A549 (cell line): ENCODE measurements around the gene CATSPER4. TPM values are rescaled to one million over a fixed set of nuclear protein-coding genes. Genes with fewer than 3 reads are reported as not detected.
A peak's percentile ranks its signal among the peaks of the same experiment; 100 is the strongest.

ENCODE experiments used
- ATAC-seq, 2 experiments: fragments of 200-7000 bp in 1 of 2; fragments of >200 bp in 1 of 2; cut with Nextera tagmentation in 1 of 2; cut with Tn5 transposase in 1 of 2; 3 replicates each; pipeline versions ENCODE4 v1.8.0 to v1.9.1; 2018 to 2020; ENCODE audit warnings: mild to moderate bottlenecking in 1 of 2, moderate library complexity in 1 of 2
- CTCF ChIA-PET: fragments of 300-600 bp; sonication (Branson Sonifier 250); formaldehyde crosslinking; extraction: SDS; loops from one replicate; lab custom pipeline; 2021; ENCODE audit warnings: antibody characterized with exemption, inconsistent platforms; lab: Yijun Ruan, JAX
- POLR2A ChIA-PET: fragments of 350-600 bp; formaldehyde crosslinking; extraction: SDS; loops from one replicate; lab custom pipeline; 2021; ENCODE audit warnings: antibody characterized with exemption, inconsistent platforms; lab: Yijun Ruan, JAX
- DNase-seq, 2 experiments: peaks; one replicate each; pipeline versions ENCODE4 v3.0.0 to v3.0.0-alpha.2; 2011 to 2016; ENCODE audit warnings: low read depth in 1 of 2, low spot score in 1 of 2
- FAIRE-seq: peaks from 2 replicates; lab custom pipeline; 2011; peaks lifted over from hg19 to GRCh38; lab: Jason Lieb, UNC
- H3K27ac ChIP-seq, 2 experiments: fragments of >200 bp; sonication (Bioruptor Twin); formaldehyde crosslinking; 3 replicates each; pipeline ENCODE4 v1.5.1; 2016 to 2017
- H3K4me1 ChIP-seq: fragments of >200 bp; sonication (Bioruptor Twin); formaldehyde crosslinking; 3 replicates; pipeline ENCODE4 v1.6.1; 2016
- H3K4me2 ChIP-seq: fragments of >200 bp; sonication (Bioruptor Twin); formaldehyde crosslinking; 3 replicates; pipeline ENCODE4 v1.6.1; 2016
- H3K4me3 ChIP-seq: fragments of >200 bp; sonication (Bioruptor Twin); formaldehyde crosslinking; 3 replicates; pipeline ENCODE4 v1.5.1; 2016
- H3K9me3 ChIP-seq: fragments of >200 bp; sonication (Bioruptor Twin); formaldehyde crosslinking; 3 replicates; pipeline ENCODE4 v1.6.1; 2016
- CBX8 ChIP-seq: fragments of 200-600 bp; sonication (generic); IDR thresholded peaks from 2 replicates; pipeline ENCODE4 v1.6.1; 2016
- CHD2 ChIP-seq: fragments of 150-350 bp; IDR thresholded peaks from 2 replicates; pipeline ENCODE4 v1.6.1; 2014; ENCODE audit warnings: low read length; ENCODE audit not compliant: partially characterized antibody
- CHD4 ChIP-seq: fragments of 200-600 bp; sonication (generic); IDR thresholded peaks from 2 replicates; pipeline ENCODE4 v1.6.1; 2016; ENCODE audit warnings: antibody characterized with exemption, mild to moderate bottlenecking, borderline replicate concordance
- EHF ChIP-seq: fragments of 250-450 bp; sonication (Bioruptor Pico); IDR thresholded peaks from 2 replicates; pipeline ENCODE4 v1.5.0; 2020; ENCODE audit warnings: mild to moderate bottlenecking
- GATA3 ChIP-seq: IDR thresholded peaks from 2 replicates; pipeline ENCODE4 v1.6.1; 2012; ENCODE audit warnings: borderline replicate concordance
- HEYL ChIP-seq: fragments of 250-450 bp; sonication (Bioruptor Pico); IDR thresholded peaks from 2 replicates; pipeline ENCODE4 v1.8.0; 2021; ENCODE audit warnings: mild to moderate bottlenecking, moderate library complexity
- HMGXB4 ChIP-seq: fragments of 250-450 bp; sonication (Bioruptor Pico); IDR thresholded peaks from 2 replicates; pipeline ENCODE4 v1.5.0; 2021; ENCODE audit warnings: mild to moderate bottlenecking, moderate library complexity, borderline replicate concordance
- HOXB5 ChIP-seq: fragments of 250-450 bp; sonication (Bioruptor Pico); IDR thresholded peaks from 2 replicates; pipeline ENCODE4 v1.5.0; 2020; ENCODE audit warnings: mild to moderate bottlenecking, moderate library complexity
- KDM5A ChIP-seq: fragments of 200-600 bp; sonication (generic); IDR thresholded peaks from 2 replicates; pipeline ENCODE4 v1.6.1; 2016; ENCODE audit warnings: antibody characterized with exemption, mild to moderate bottlenecking
- NFE2L2 ChIP-seq: fragments of 150-350 bp; conservative IDR thresholded peaks from 2 replicates; pipeline ENCODE4 v1.6.1; 2014; ENCODE audit warnings: low read length
- POLR2AphosphoS2 ChIP-seq: conservative IDR thresholded peaks from 2 replicates; pipeline ENCODE4 v1.6.1; 2012; ENCODE audit warnings: low read length, improper control_type of control experiment, inconsistent platforms
- REST ChIP-seq: fragments of 200-600 bp; sonication (generic); IDR thresholded peaks from 2 replicates; pipeline ENCODE4 v1.6.1; 2016; ENCODE audit warnings: antibody characterized with exemption, mild to moderate bottlenecking, moderate library complexity
- SMC3 ChIP-seq: fragments of >200 bp; sonication (Bioruptor Twin); formaldehyde crosslinking; IDR thresholded peaks from 3 replicates; pipeline ENCODE4 v1.6.1; 2018; ENCODE audit warnings: inconsistent platforms
- ZNF302 ChIP-seq: fragments of 250-450 bp; sonication (Bioruptor Pico); IDR thresholded peaks from 2 replicates; pipeline ENCODE4 v1.9.0; 2021; ENCODE audit warnings: inconsistent platforms, mild to moderate bottlenecking, moderate library complexity
- WGBS: methylation state at CpG from one replicate; pipeline ENCODE4 v1.1.6; 2017; ENCODE audit errors: missing lambda C conversion rate; 5-methylcytosine and 5-hydroxymethylcytosine counted together
- polyA plus RNA-seq, 4 experiments: library from polyadenylated mRNA; depleted of rRNA in 3 of 4; stranded (reverse); fragments of >200 nt; fragmentation: RNase III in 1 of 4; extraction: RNeasy Plus Mini Kit Qiagen cat#74134 plus additional on column Dnase treatment in 1 of 4; gene quantifications; 2 replicates in 3 of 4; 3 replicates in 1 of 4; pipeline ENCODE4 v1.2.3, GENCODE V29; 2011 to 2017
- TF ChIP-seq, protein P1 (sequence below): fragments of 250-450 bp; sonication (Bioruptor Pico); IDR thresholded peaks from 2 replicates; pipeline ENCODE4 v1.5.0; 2020; ENCODE audit warnings: low read depth, mild to moderate bottlenecking, moderate library complexity

The CATSPER4 gene
- polyA plus RNA-seq, 2 of the 4 experiments (the other 2 are of a cell fraction): not detected

- no peaks in the 10 kb centered on the region for H3K9me3 ChIP-seq
- DNase-seq: no peak
- peak overlapping the region; percentile 88 to 89; a peak in 5 of 6 replicates for H3K27ac ChIP-seq
- WGBS: 82% methylated on average over 18 of the region's 19 CpGs
- no peak overlapping the region; the same call in 2 of the 3 replicates for H3K4me3 ChIP-seq
- TF ChIP-seq REST (no peak), HMGXB4 (no peak), CHD4 (no peak), NFE2L2 (no peak), HEYL (no peak), CBX8 (no peak), ZNF302 (CRISPR knock-in tag) (no peak), KDM5A (no peak), SMC3 (no peak), HOXB5 (CRISPR knock-in tag) (no peak), GATA3 (no peak), POLR2AphosphoS2 (no peak), EHF (CRISPR knock-in tag) (no peak)
- TF ChIP-seq, protein P1, sequence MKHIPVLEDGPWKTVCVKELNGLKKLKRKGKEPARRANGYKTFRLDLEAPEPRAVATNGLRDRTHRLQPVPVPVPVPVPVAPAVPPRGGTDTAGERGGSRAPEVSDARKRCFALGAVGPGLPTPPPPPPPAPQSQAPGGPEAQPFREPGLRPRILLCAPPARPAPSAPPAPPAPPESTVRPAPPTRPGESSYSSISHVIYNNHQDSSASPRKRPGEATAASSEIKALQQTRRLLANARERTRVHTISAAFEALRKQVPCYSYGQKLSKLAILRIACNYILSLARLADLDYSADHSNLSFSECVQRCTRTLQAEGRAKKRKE (CRISPR knock-in tag): no peak
- ATAC-seq: no peak
- FAIRE-seq: no peak
- ChIA-PET POLR2A (no interaction called here), CTCF (interaction anchor here (0.6 to 1.7 kb wide), 9 partner anchors 9 to 1473 kb away, joined by 3 to 6 read pairs (median 4); partner anchors contain the start of gene CEP85)
- H3K4me1 ChIP-seq: 0 out of 3 replicates have a peak, but pooled peaks cover 6% of the 10 kb centered on the region
- H3K4me2 ChIP-seq: peak overlapping the region; percentile 84
Measured at GRCh38 chr1:26164861-26165842, 25.2 kb upstream of the CATSPER4 start.

DNA sequence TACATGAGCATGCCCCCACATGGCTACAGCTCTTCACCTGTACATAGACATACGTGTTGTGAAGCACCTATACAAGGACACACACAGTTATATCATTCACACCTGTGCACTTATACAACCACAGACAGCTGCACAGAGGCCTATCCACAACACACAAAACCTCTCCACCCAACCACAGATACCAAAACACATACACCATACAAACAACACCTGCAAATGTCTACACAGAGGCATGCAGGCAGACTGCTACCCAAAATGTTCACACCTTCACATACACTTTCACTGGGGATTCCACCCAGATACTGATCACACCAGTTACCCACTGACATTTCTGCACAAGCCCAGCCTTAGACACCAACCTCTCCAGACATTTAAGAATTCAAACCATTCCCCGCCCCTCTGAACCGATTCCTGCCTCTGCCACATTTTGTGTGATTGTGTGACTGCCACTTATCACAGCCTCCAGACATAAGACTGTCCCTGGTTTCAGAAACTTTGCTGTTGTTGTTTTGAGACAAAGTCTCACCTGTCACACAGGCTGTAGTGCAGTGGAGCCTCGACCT is 23.6 kb upstream of the CATSPER4 start:
- ATAC-seq: no peak
- H3K4me1 ChIP-seq: peaks cover 10% of the 10 kb centered on the region; the same call in 2 of the 3 replicates
- TF ChIP-seq NFE2L2: no peak
- no peak for TF ChIP-seq CHD2
- no peaks in the 10 kb centered on the region for H3K9me3 ChIP-seq
- 52% methylated on average over 4 of the region's 4 CpGs for WGBS
- no peak overlapping the region for H3K4me2 ChIP-seq
- FAIRE-seq: no peak
- ChIA-PET CTCF (interaction anchor here (0.6 to 0.7 kb wide), 3 partner anchors 144 to 916 kb away, joined by 3 read pairs; no protein-coding TSS in a partner anchor), POLR2A (no interaction called here)
- H3K27ac ChIP-seq: no peak overlapping the region
- DNase-seq: no peak
- H3K4me3 ChIP-seq: no peak overlapping the region
